K562 (cell line): Measurements from ENCODE around the gene NDUFB8. TPM values are rescaled to one million over a fixed set of nuclear protein-coding genes. Genes with fewer than 3 reads are reported as not detected.

Source experiments
- ATAC-seq: fragments of 200-7000 bp; cut with Tn5 transposase; 3 replicates; pipeline ENCODE4 v1.9.1; 2020; ENCODE audit warnings: moderate library complexity
- BruUV-seq: library from RNA; stranded (reverse); fragments of 400-500 nt; replicated peaks from 2 replicates; lab custom pipeline; 2021; lab: Mats Ljungman, UMichigan
- CTCF ChIA-PET: fragments of 300-600 bp; formaldehyde crosslinking; extraction: SDS; loops from one replicate; lab custom pipeline; 2021; ENCODE audit warnings: low intra/inter-chr PET ratio; lab: Yijun Ruan, JAX
- POLR2A ChIA-PET: fragments of 300-600, 350-650 bp; sonication (Branson Sonifier 250); formaldehyde crosslinking; extraction: SDS; loops from one replicate; lab custom pipeline; 2021; ENCODE audit warnings: antibody characterized with exemption, inconsistent platforms; lab: Yijun Ruan, JAX
- DNase-seq, 4 experiments: peaks; one replicate each; pipeline versions ENCODE4 v3.0.0 to v3.0.0-alpha.2; 2011 to 2018; ENCODE audit warnings: low spot score in 3 of 4, mixed read lengths in 3 of 4; ENCODE audit errors: extremely low read depth in 1 of 4
- FAIRE-seq: peaks from 2 replicates; lab custom pipeline; 2011; peaks lifted over from hg19 to GRCh38; lab: Jason Lieb, UNC
- H2AFZ ChIP-seq: 2 replicates; pipeline ENCODE4 v1.6.0; 2011; ENCODE audit warnings: low read depth, low read length, control low read depth, inconsistent platforms
- H3K27ac ChIP-seq: fragments of 200-600 bp; 3 replicates; pipeline ENCODE4 v1.8.0; 2011; ENCODE audit warnings: low read depth, mild to moderate bottlenecking, control low read depth, inconsistent platforms, low read length, moderate library complexity, mixed read lengths; ENCODE audit errors: extremely low read depth
- H3K27me3 ChIP-seq, 2 experiments: fragments of 300-600 bp in 1 of 2; 2 replicates in 1 of 2; 3 replicates in 1 of 2; pipeline versions ENCODE4 v1.6.0 to v1.8.0; 2011; ENCODE audit warnings: inconsistent platforms in 2 of 2, low read length in 2 of 2, mild to moderate bottlenecking in 1 of 2, mixed read lengths in 1 of 2, moderate library complexity in 1 of 2; ENCODE audit not compliant: control insufficient read depth in 2 of 2, insufficient read depth in 2 of 2
- H3K36me3 ChIP-seq: fragments of 300-600 bp; 3 replicates; pipeline ENCODE4 v1.8.0; 2011; ENCODE audit warnings: mild to moderate bottlenecking, low read length, inconsistent platforms; ENCODE audit not compliant: control insufficient read depth, insufficient read depth
- H3K4me1 ChIP-seq, 2 experiments: fragments of 200-600 bp in 1 of 2; replicated peaks in 1 of 2; 2 replicates in 1 of 2; 3 replicates in 1 of 2; pipeline versions ENCODE4 v1.5.1 to v1.8.0; 2011; ENCODE audit warnings: inconsistent platforms in 2 of 2, low read length in 2 of 2, mild to moderate bottlenecking in 1 of 2, mixed read lengths in 1 of 2, moderate library complexity in 1 of 2; ENCODE audit not compliant: control insufficient read depth in 2 of 2, insufficient read depth in 2 of 2
- H3K4me2 ChIP-seq: 2 replicates; pipeline ENCODE4 v1.6.1; 2011; ENCODE audit warnings: low read length, control low read depth, inconsistent platforms, mixed read lengths; ENCODE audit not compliant: insufficient read depth
- H3K4me3 ChIP-seq: fragments of 200-600 bp; sonication (generic), shearing (Covaris generic); 2 replicates; pipeline ENCODE4 v1.5.1; 2016; ENCODE audit warnings: control low read depth, inconsistent platforms
- H3K79me2 ChIP-seq: fragments of 200-600 bp; 3 replicates; pipeline ENCODE4 v1.8.0; 2011; ENCODE audit warnings: low read length, inconsistent platforms; ENCODE audit not compliant: control insufficient read depth, insufficient read depth
- H3K9ac ChIP-seq, 2 experiments: 2 replicates each; pipeline versions ENCODE4 v1.6.0 to v1.6.1; 2011; ENCODE audit warnings: low read depth in 2 of 2, low read length in 2 of 2, control low read depth in 1 of 2, inconsistent platforms in 1 of 2, mild to moderate bottlenecking in 1 of 2, mixed read lengths in 1 of 2; ENCODE audit not compliant: insufficient read depth in 1 of 2
- H3K9me1 ChIP-seq: one replicate; pipeline ENCODE4 v1.6.0; 2011; ENCODE audit warnings: inconsistent platforms, mild to moderate bottlenecking, low read length, moderate library complexity; ENCODE audit not compliant: control insufficient read depth, insufficient read depth
- H3K9me3 ChIP-seq: replicated peaks from 2 replicates; pipeline ENCODE4 v1.5.1; 2011; ENCODE audit warnings: low read depth, low read length, inconsistent platforms; ENCODE audit not compliant: control insufficient read depth, insufficient read depth
- H4K20me1 ChIP-seq: replicated peaks from 2 replicates; pipeline ENCODE4 v1.6.1; 2011; ENCODE audit warnings: low read length, inconsistent platforms, mixed read lengths; ENCODE audit not compliant: control insufficient read depth, insufficient read depth
- CEBPG ChIP-seq, 3 experiments: fragments of 200-800 bp in 1 of 3; sonication (Bioruptor generic) in 1 of 3; sonication (generic) in 1 of 3; formaldehyde crosslinking in 1 of 3; IDR thresholded peaks in 2 of 3; conservative IDR thresholded peaks in 1 of 3; 2 replicates each; pipeline versions ENCODE4 v1.6.1 to v1.8.0; 2016 to 2022; ENCODE audit warnings: missing compliant biosample characterization in 2 of 3, missing genetic modification characterization in 2 of 3, mild to moderate bottlenecking in 1 of 3, missing genetic modification reagents in 1 of 3
- E2F3 ChIP-seq: fragments of 250-450 bp; sonication (Bioruptor Pico); IDR thresholded peaks from 2 replicates; pipeline ENCODE4 v1.4.0; 2020; ENCODE audit warnings: mild to moderate bottlenecking
- EHMT2 ChIP-seq: fragments of 450-650 bp; IDR thresholded peaks from 2 replicates; pipeline ENCODE4 v1.6.1; 2018; ENCODE audit warnings: antibody characterized with exemption
- EWSR1 ChIP-seq: fragments of 450-650 bp; IDR thresholded peaks from 2 replicates; pipeline ENCODE4 v1.6.1; 2018; ENCODE audit warnings: borderline replicate concordance, mild to moderate bottlenecking, low read depth, moderate library complexity; ENCODE audit not compliant: partially characterized antibody
- FIP1L1 ChIP-seq: fragments of 200-400 bp; formaldehyde crosslinking; IDR thresholded peaks from 2 replicates; pipeline ENCODE4 v1.6.1; 2018; ENCODE audit warnings: mild to moderate bottlenecking, low read depth, low read length; ENCODE audit not compliant: poor library complexity, severe bottlenecking
- HMG20A ChIP-seq: fragments of 450-650 bp; formaldehyde crosslinking; conservative IDR thresholded peaks from 2 replicates; pipeline ENCODE4 v1.4.0; 2020; ENCODE audit warnings: mild to moderate bottlenecking, mixed read lengths
- JUN ChIP-seq, 2 experiments: sonication (generic) in 1 of 2; formaldehyde crosslinking in 1 of 2; IDR thresholded peaks; 2 replicates each; pipeline versions ENCODE4 v1.6.1 to v1.8.0; 2012 to 2022; ENCODE audit warnings: borderline replicate concordance in 2 of 2, mild to moderate bottlenecking in 2 of 2, improper control_type of control experiment in 1 of 2, low read depth in 1 of 2, low read length in 1 of 2, missing genetic modification reagents in 1 of 2
- POLR2A ChIP-seq: fragments of 450-650 bp; conservative IDR thresholded peaks from 2 replicates; pipeline ENCODE4 v1.6.1; 2016
- SMARCA4 ChIP-seq: fragments of 450-650 bp; IDR thresholded peaks from 2 replicates; pipeline ENCODE4 v1.6.1; 2016
- SPI1 ChIP-seq: IDR thresholded peaks from 2 replicates; pipeline ENCODE4 v1.6.1; 2011; ENCODE audit warnings: low read depth, low read length, control low read depth, borderline replicate concordance
- SREBF1 ChIP-seq: fragments of 150-350 bp; IDR thresholded peaks from 2 replicates; pipeline ENCODE4 v1.6.1; 2014; ENCODE audit warnings: antibody characterized with exemption, low read depth, low read length, borderline replicate concordance
- SRSF1 ChIP-seq: fragments of 200-400 bp; formaldehyde crosslinking; IDR thresholded peaks from 2 replicates; pipeline ENCODE4 v1.6.1; 2017; ENCODE audit warnings: mild to moderate bottlenecking, low read depth, low read length, moderate library complexity
- TCFL5 ChIP-seq: fragments of 250-450 bp; sonication (Bioruptor Pico); conservative IDR thresholded peaks from 2 replicates; pipeline ENCODE4 v1.6.1; 2021; ENCODE audit warnings: mild to moderate bottlenecking, moderate library complexity, matching md5 sums
- THRAP3 ChIP-seq: fragments of 450-650 bp; IDR thresholded peaks from 2 replicates; pipeline ENCODE4 v1.6.1; 2016; ENCODE audit warnings: mild to moderate bottlenecking, inconsistent platforms, borderline replicate concordance
- ZNF274 ChIP-seq: IDR thresholded peaks from 2 replicates; pipeline ENCODE4 v1.6.1; 2011; ENCODE audit warnings: low read depth, mild to moderate bottlenecking, low read length, moderate library complexity, borderline replicate concordance
- WGBS: fragments of 100-300 bp; shearing (Covaris generic); methylation state at CpG from one replicate; pipeline ENCODE4 v1.1.6; 2016; ENCODE audit warnings: low coverage, mixed read lengths; ENCODE audit not compliant: insufficient coverage; ENCODE audit errors: missing lambda C conversion rate; 5-methylcytosine and 5-hydroxymethylcytosine counted together
- in situ Hi-C: fragments of 300-500 bp; cut with MboI; formaldehyde crosslinking; loops from 4 replicates; pipeline ENCODE4 v1.15.0; 2018; ENCODE audit warnings: inconsistent platforms, mixed read lengths
- intact Hi-C: fragments of 100-400 bp; cut with micrococcal nuclease; formaldehyde crosslinking; loops from 2 replicates; pipeline ENCODE4 v1.14.2; 2022
- polyA plus RNA-seq, 8 experiments: library from polyadenylated mRNA; depleted of rRNA in 4 of 8; stranded (reverse) in 5 of 8; unstranded in 3 of 8; fragments of >200 nt; fragmentation: Nextera tagmentation in 2 of 8; fragmentation: Illumina TruSeq in 1 of 8; extraction: Ambion mirVana in 2 of 8; extraction: Trizol in 1 of 8; gene quantifications; 2 replicates each; pipeline versions ENCODE4 v1.2.1 to v1.2.3, GENCODE V29; 2011 to 2014; ENCODE audit warnings: inconsistent platforms in 1 of 8, missing spikeins in 1 of 8
- total RNA-seq, 7 experiments: library from RNA; depleted of rRNA in 6 of 7; stranded (reverse); fragments of >200 nt in 6 of 7; fragmentation: Illumina TruSeq in 2 of 7; extraction: Trizol in 2 of 7; gene quantifications; 2 replicates each; pipeline versions ENCODE4 v1.2.1 to v1.2.3, GENCODE V29; 2011 to 2021; ENCODE audit warnings: low replicate concordance in 1 of 7
- TF ChIP-seq, protein P1 (sequence below): fragments of 250-450 bp; sonication (Bioruptor Pico); IDR thresholded peaks from 2 replicates; pipeline ENCODE4 v1.5.1; 2021; ENCODE audit warnings: mild to moderate bottlenecking
- TF ChIP-seq, protein P2 (sequence below): fragments of 250-450 bp; sonication (Bioruptor Pico); IDR thresholded peaks from 2 replicates; pipeline ENCODE4 v1.4.0; 2020; ENCODE audit warnings: borderline replicate concordance

Gene NDUFB8
- total and polyA plus RNA-seq, 9 of the 15 experiments (the other 6 are each of a cell fraction or from before 2014, with no cell fraction given): 131 to 360 (median 199) TPM

DNA sequence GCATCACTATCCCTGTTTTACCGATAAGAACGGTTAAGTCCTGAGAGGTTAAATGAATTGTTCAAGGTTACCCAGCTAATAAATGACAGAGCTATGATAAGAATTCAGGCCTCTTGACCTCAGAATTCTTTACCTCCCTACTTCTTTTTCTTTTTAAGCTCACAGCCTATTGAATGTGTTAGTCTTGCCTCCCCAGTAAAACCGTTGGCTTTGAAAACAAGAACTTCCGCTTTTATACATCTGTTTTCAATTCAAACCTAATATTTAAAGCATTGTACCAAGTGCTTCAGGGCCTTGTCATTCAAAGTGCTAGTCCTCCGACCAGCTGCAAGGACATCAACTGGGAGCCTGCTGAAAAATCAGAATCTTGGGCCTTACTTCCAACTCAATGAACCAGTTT lies 25.6 kb downstream of the NDUFB8 start:
- POLR2A ChIA-PET: no interaction called here
- H3K27me3 ChIP-seq: no peaks in the 10 kb centered on the region
- no peaks in the 10 kb centered on the region for H4K20me1 ChIP-seq
- no peaks in the 10 kb centered on the region for H3K79me2 ChIP-seq
- H3K4me3 ChIP-seq: no peak overlapping the region
- intact Hi-C loops: no loop called here
- H3K36me3 ChIP-seq: peaks cover 4% of the 10 kb centered on the region; the same call in 1 of the 3 replicates
- no peaks in the 10 kb centered on the region for H3K9me3 ChIP-seq
- no peak overlapping the region for H3K4me2 ChIP-seq
- in situ Hi-C loops: loop anchor here (10.0 kb wide), 1 partner anchor 659 kb away; no protein-coding TSS in a partner anchor
- FAIRE-seq (no peak), ATAC-seq (no peak), DNase-seq (no peak)
- BruUV-seq: no TSS peak
- H3K4me1 ChIP-seq: peaks cover 0 to 2% of the 10 kb centered on the region in 2 experiments; a peak in 2 of 5 replicates
- no peak overlapping the region for H2AFZ ChIP-seq
- TF ChIP-seq ZNF274: no peak
- no peak for TF ChIP-seq JUN (IDR thresholded peaks at IDR 0.05; ENCODE audit: borderline replicate concordance, low read depth, low read length)
- no peak for TF ChIP-seq JUN (CRISPR knock-in tag; IDR thresholded peaks at IDR 0.05; ENCODE audit: borderline replicate concordance)
- TF ChIP-seq SPI1: no peak
- TF ChIP-seq FIP1L1: no peak
- no peak for TF ChIP-seq POLR2A
- TF ChIP-seq, protein P1, sequence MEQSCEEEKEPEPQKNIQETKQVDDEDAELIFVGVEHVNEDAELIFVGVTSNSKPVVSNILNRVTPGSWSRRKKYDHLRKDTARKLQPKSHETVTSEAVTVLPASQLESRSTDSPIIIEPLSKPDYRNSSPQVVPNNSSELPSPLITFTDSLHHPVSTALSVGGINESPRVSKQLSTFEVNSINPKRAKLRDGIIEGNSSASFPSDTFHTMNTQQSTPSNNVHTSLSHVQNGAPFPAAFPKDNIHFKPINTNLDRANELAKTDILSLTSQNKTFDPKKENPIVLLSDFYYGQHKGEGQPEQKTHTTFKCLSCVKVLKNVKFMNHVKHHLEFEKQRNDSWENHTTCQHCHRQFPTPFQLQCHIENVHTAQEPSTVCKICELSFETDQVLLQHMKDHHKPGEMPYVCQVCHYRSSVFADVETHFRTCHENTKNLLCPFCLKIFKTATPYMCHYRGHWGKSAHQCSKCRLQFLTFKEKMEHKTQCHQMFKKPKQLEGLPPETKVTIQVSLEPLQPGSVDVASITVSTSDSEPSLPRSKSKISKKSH (CRISPR knock-in tag): no peak
- TF ChIP-seq, protein P2, sequence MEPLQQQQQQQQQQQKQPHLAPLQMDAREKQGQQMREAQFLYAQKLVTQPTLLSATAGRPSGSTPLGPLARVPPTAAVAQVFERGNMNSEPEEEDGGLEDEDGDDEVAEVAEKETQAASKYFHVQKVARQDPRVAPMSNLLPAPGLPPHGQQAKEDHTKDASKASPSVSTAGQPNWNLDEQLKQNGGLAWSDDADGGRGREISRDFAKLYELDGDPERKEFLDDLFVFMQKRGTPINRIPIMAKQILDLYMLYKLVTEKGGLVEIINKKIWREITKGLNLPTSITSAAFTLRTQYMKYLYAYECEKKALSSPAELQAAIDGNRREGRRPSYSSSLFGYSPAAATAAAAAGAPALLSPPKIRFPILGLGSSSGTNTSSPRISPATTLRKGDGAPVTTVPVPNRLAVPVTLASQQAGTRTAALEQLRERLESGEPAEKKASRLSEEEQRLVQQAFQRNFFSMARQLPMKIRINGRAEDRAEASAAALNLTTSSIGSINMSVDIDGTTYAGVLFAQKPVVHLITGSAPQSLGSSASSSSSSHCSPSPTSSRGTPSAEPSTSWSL (CRISPR knock-in tag): no peak
- TF ChIP-seq THRAP3: no peak
- TF ChIP-seq SRSF1: no peak
- no peak for TF ChIP-seq E2F3 (CRISPR knock-in tag)
- no peak for TF ChIP-seq HMG20A
- no peak for TF ChIP-seq EWSR1
- TF ChIP-seq SREBF1: no peak
- no peak for TF ChIP-seq EHMT2
- TF ChIP-seq SMARCA4: no peak
- no peak for TF ChIP-seq CEBPG (CRISPR knock-in tag; IDR thresholded peaks at IDR 0.05)
- TF ChIP-seq CEBPG (tag; conservative IDR thresholded peaks at IDR 0.05 in 1 of 2, IDR thresholded peaks at IDR 0.05 in 1 of 2): no peak
- no peak for TF ChIP-seq TCFL5
- H3K27ac ChIP-seq: no peak overlapping the region
- 72% methylated on average over 5 of the region's 5 CpGs for WGBS
- CTCF ChIA-PET: interaction anchor here (0.7 kb wide), 1 partner anchor 1106 kb away, joined by 3 read pairs; no protein-coding TSS in a partner anchor
- no peaks in the 10 kb centered on the region for H3K9me1 ChIP-seq
- H3K9ac ChIP-seq: no peak overlapping the region
